Tibial nerve (tissue), 4 donors: ENCODE results near the gene DRD4. TPM values are rescaled to one million over a fixed set of nuclear protein-coding genes. Genes with fewer than 3 reads are reported as not detected.
A peak's percentile ranks its signal among the peaks of the same experiment; 100 is the strongest.

ENCODE experiments used
- DNase-seq, 2 donors: peaks; one replicate each; pipeline ENCODE4 v3.0.0-alpha.2; 2019; ENCODE audit warnings: low spot score in 2 of 2
- H3K27ac ChIP-seq, 4 donors: fragments of 200-600 bp; sonication (generic) in 3 of 4; one replicate each; pipeline ENCODE4 v1.5.1; 2017 to 2019; ENCODE audit warnings: mild to moderate bottlenecking in 1 of 4
- H3K27me3 ChIP-seq, 2 donors: fragments of 200-600 bp; sonication (generic) in 1 of 2; one replicate each; pipeline versions ENCODE4 v1.5.1 to v1.6.0; 2017 to 2019
- H3K36me3 ChIP-seq, 3 donors: fragments of 200-600 bp; sonication (generic); one replicate each; pipeline ENCODE4 v1.5.1; 2018 to 2019
- H3K4me1 ChIP-seq, 4 donors: fragments of 200-600 bp; sonication (generic) in 3 of 4; one replicate each; pipeline ENCODE4 v1.5.1; 2017 to 2019
- H3K4me3 ChIP-seq, 4 donors: fragments of 200-600 bp; sonication (generic) in 3 of 4; one replicate each; pipeline ENCODE4 v1.5.1; 2017 to 2019; ENCODE audit warnings: mild to moderate bottlenecking in 1 of 4, moderate library complexity in 1 of 4
- H3K9me3 ChIP-seq, 4 donors: fragments of 200-600 bp; sonication (generic) in 3 of 4; one replicate each; pipeline ENCODE4 v1.5.1; 2017 to 2019
- CTCF ChIP-seq, 5 experiments: fragments of 200-600 bp in 3 of 5; fragments of 450-650 bp in 2 of 5; sonication (generic) in 3 of 5; IDR thresholded peaks; one replicate each; pipeline ENCODE4 v1.5.1; 2016 to 2019; ENCODE audit warnings: antibody characterized with exemption in 5 of 5, mild to moderate bottlenecking in 3 of 5, moderate library complexity in 2 of 5
- EP300 ChIP-seq, 2 donors: sonication (generic); formaldehyde crosslinking; IDR thresholded peaks; one replicate each; pipeline ENCODE4 v1.6.1; 2017; ENCODE audit warnings: antibody characterized with exemption in 2 of 2, mild to moderate bottlenecking in 1 of 2
- POLR2A ChIP-seq, 2 donors: fragments of 450-650 bp; IDR thresholded peaks; one replicate each; pipeline ENCODE4 v1.6.1; 2017; ENCODE audit warnings: antibody characterized with exemption in 2 of 2, mild to moderate bottlenecking in 2 of 2, moderate library complexity in 2 of 2
- WGBS, 2 donors: methylation state at CpG; one replicate each; pipeline ENCODE4 v1.1.5; 2018; 5-methylcytosine and 5-hydroxymethylcytosine counted together
- total RNA-seq, 4 donors: library from RNA; depleted of rRNA; stranded (reverse); fragments of >200 nt; gene quantifications; one replicate each; pipeline ENCODE4 v1.1.0, GENCODE V29; 2016

DRD4 gene
- total RNA-seq, 4 donors from 2014 or later: 0.84 to 2.5 (median 0.90) TPM; not detected in 1

- Histone ChIP-seq H3K36me3 (peaks cover 2 to 100% (median 62%) of the 10 kb centered on the region in 3 donors), H3K4me3 (no peak overlapping the region), H3K27ac (no peak overlapping the region), H3K27me3 (no peaks in the 10 kb centered on the region), H3K4me1 (no peaks in the 10 kb centered on the region), H3K9me3 (no peaks in the 10 kb centered on the region)
- no peak for TF ChIP-seq POLR2A (IDR thresholded peaks at IDR 0.05)
- DNase-seq: no peak
- WGBS, 2 donors: 91 to 95% methylated on average over 19 to 26 of the region's 29 CpGs
Observed at GRCh38 chr11:597166-597725, 39.8 kb upstream of the DRD4 start.

DNA sequence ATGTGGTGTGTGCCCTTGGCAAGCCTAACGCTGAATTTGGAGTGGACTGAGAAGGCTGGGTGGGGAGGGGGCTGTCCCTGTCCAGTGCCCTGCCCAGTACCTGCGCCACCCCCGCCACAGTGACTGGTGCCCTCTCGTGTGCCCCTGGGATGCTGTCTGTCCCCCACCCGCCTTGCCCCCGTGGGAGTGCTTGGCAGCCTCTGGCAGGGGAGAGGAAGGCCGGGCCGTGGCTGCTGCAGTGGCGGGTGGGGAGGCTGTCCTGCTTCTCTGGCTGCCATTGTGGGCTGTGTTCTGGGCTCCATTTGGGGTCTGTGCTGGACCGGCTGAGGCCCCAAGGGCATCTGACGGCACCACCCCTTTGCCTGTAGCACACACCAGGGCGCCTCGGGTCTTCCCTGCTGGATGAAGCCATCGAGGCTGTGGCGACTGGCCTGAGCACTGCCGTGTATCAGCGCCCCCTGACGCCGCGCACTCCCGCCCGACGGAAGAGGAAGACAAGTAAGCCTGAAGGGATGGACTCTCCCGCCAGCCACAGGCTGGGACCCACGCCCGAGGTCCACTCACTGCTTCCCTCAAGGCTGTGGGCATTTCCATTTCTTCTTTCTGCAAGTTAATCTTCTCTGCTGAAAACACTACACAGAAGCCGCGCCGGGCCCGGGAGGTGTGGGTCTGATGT is 38.9 kb upstream of the DRD4 start:
- H3K27ac ChIP-seq: no peak overlapping the region
- no peaks in the 10 kb centered on the region for H3K9me3 ChIP-seq
- H3K4me3 ChIP-seq: no peak overlapping the region
- H3K27me3 ChIP-seq: no peaks in the 10 kb centered on the region
- H3K4me1 ChIP-seq: no peaks in the 10 kb centered on the region
- TF ChIP-seq CTCF (IDR thresholded peaks at IDR 0.05) (no peak), EP300 (IDR thresholded peaks at IDR 0.05) (no peak), POLR2A (IDR thresholded peaks at IDR 0.05) (no peak)
- WGBS, 2 donors: 89 to 92% methylated on average over 16 to 29 of the region's 30 CpGs
- peaks cover 0 to 100% (median 54%) of the 10 kb centered on the region in 3 donors for H3K36me3 ChIP-seq
- DNase-seq: no peak

DNA sequence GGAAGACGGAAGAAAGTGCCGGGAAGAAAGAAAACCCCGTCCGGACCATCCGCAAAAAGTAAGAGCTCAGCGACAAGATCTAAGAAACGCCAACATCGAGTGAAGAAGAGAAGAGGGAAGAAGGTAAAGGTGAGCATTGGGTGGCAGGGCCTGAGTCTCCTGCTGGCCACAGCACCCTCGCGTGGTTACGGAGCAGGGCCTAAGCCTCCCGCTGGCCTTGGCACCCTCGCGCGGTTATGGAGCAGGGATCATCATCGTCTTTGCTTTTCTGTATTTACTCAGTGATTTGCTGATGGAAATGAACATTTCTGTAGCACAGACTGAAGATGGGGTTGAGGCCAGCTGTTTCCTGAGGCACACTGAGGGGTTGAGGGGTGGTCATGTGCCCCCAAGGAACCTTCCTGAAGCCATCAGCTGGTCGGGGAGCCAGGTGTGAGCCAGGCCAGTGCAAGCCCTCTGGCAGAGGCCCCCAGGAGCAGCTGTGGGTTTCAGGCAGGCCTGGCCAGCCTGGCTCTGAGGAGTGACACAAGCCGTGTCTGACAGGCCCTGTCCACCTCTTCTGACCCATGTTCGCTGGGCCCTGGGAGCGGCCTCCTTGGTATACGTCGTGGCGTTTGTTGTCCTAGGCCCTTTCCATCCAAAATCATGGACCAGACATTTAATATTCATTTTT is 35.4 kb upstream of the DRD4 start:
- Histone ChIP-seq H3K27ac (no peak overlapping the region), H3K4me3 (no peak overlapping the region), H3K36me3 (peaks cover 4 to 100% (median 62%) of the 10 kb centered on the region in 3 donors), H3K9me3 (no peaks in the 10 kb centered on the region), H3K27me3 (no peaks in the 10 kb centered on the region), H3K4me1 (no peaks in the 10 kb centered on the region)
- 92% methylated on average over 23 of the region's 23 CpGs for WGBS, 2 donors
- no peak for DNase-seq
- TF ChIP-seq POLR2A (IDR thresholded peaks at IDR 0.05) (no peak), EP300 (IDR thresholded peaks at IDR 0.05) (no peak), CTCF (IDR thresholded peaks at IDR 0.05) (no peak)

GRCh38 chr11:603154-603553 is 33.9 kb upstream of the DRD4 start:
- 86 to 90% methylated on average over 13 of the region's 13 CpGs for WGBS, 2 donors
- no peaks in the 10 kb centered on the region for H3K4me1 ChIP-seq
- no peak overlapping the region for H3K27ac ChIP-seq
- H3K27me3 ChIP-seq: no peaks in the 10 kb centered on the region
- no peak overlapping the region for H3K4me3 ChIP-seq
- H3K9me3 ChIP-seq: no peaks in the 10 kb centered on the region
- TF ChIP-seq POLR2A (IDR thresholded peaks at IDR 0.05): no peak
- TF ChIP-seq EP300 (IDR thresholded peaks at IDR 0.05): no peak
- no peak for TF ChIP-seq CTCF (IDR thresholded peaks at IDR 0.05)
- H3K36me3 ChIP-seq: peaks cover 4 to 100% (median 62%) of the 10 kb centered on the region in 3 donors
- no peak for DNase-seq

GRCh38 chr11:605286-606129 is 31.6 kb upstream of the DRD4 start:
- H3K4me1 ChIP-seq: no peaks in the 10 kb centered on the region
- peaks cover 4 to 100% (median 53%) of the 10 kb centered on the region in 3 donors for H3K36me3 ChIP-seq
- no peaks in the 10 kb centered on the region for H3K27me3 ChIP-seq
- TF ChIP-seq EP300 (IDR thresholded peaks at IDR 0.05) (no peak), CTCF (IDR thresholded peaks at IDR 0.05) (no peak), POLR2A (IDR thresholded peaks at IDR 0.05) (no peak)
- no peak overlapping the region for H3K4me3 ChIP-seq
- peak overlapping the region in 2 of 4 donors; percentile 3 to 63 for H3K27ac ChIP-seq
- 92 to 96% methylated on average over 27 to 33 of the region's 33 CpGs for WGBS, 2 donors
- DNase-seq: no peak
- no peaks in the 10 kb centered on the region for H3K9me3 ChIP-seq
